Esophagus squamous epithelium (tissue), 5 donors: ENCODE results near the gene PILRA. TPM values are rescaled to one million over a fixed set of nuclear protein-coding genes. Genes with fewer than 3 reads are reported as not detected.
"Not testable (repeated sequence)": the region's sequence is repeated elsewhere in the genome, so short reads cannot be mapped to it uniquely, and the experiment has no call there.

Experiments used
- DNase-seq: peaks from one replicate; lab custom pipeline; 2025; lab: John Stamatoyannopoulos, UW
- H3K27ac ChIP-seq, 4 donors: fragments of 200-600 bp; sonication (generic); one replicate each; pipeline ENCODE4 v1.5.1; 2016 to 2019; ENCODE audit warnings: mild to moderate bottlenecking in 1 of 4
- H3K27me3 ChIP-seq, 4 donors: fragments of 200-600 bp; sonication (generic); 1 replicate in 3 of 4; 2 replicates in 1 of 4; pipeline versions ENCODE4 v1.5.1 to v1.6.0; 2017 to 2021; ENCODE audit warnings: antibody characterized with exemption in 1 of 4
- H3K36me3 ChIP-seq, 3 donors: fragments of 200-600 bp; sonication (generic); one replicate each; pipeline ENCODE4 v1.5.1; 2016 to 2019
- H3K4me1 ChIP-seq, 3 donors: fragments of 200-600 bp; sonication (generic); one replicate each; pipeline ENCODE4 v1.5.1; 2017 to 2019
- H3K4me3 ChIP-seq, 4 donors: fragments of 200-600 bp; sonication (generic); 1 replicate in 3 of 4; 2 replicates in 1 of 4; pipeline ENCODE4 v1.5.1; 2016 to 2019; ENCODE audit warnings: mild to moderate bottlenecking in 2 of 4, moderate library complexity in 1 of 4
- H3K9me3 ChIP-seq, 3 donors: fragments of 200-600 bp; sonication (generic); one replicate each; pipeline ENCODE4 v1.5.1; 2016 to 2019
- CTCF ChIP-seq, 6 experiments: fragments of 450-650 bp in 4 of 6; fragments of 200-600 bp in 2 of 6; sonication (generic) in 2 of 6; IDR thresholded peaks; one replicate each; pipeline ENCODE4 v1.5.1; 2016 to 2019; ENCODE audit warnings: antibody characterized with exemption in 6 of 6, mild to moderate bottlenecking in 4 of 6, moderate library complexity in 4 of 6
- POLR2A ChIP-seq, 4 donors: fragments of 450-650 bp; IDR thresholded peaks; one replicate each; pipeline ENCODE4 v1.6.1; 2017; ENCODE audit warnings: antibody characterized with exemption in 4 of 4, mild to moderate bottlenecking in 4 of 4, moderate library complexity in 3 of 4
- WGBS, 2 donors: methylation state at CpG; one replicate each; pipeline ENCODE4 v1.1.5; 2018; 5-methylcytosine and 5-hydroxymethylcytosine counted together
- intact Hi-C: fragments of 100-400 bp; cut with DNase I; formaldehyde crosslinking; loops from one replicate; pipeline ENCODE4 v1.15.0; 2022
- total RNA-seq, 4 donors: library from RNA; depleted of rRNA; stranded (reverse); fragments of >200 nt; gene quantifications; one replicate each; pipeline ENCODE4 v1.1.0, GENCODE V29; 2016
- donor health status: DM: yes; HTN: yes; CAD: no.

PILRA gene
- total RNA-seq, 4 donors from 2014 or later: 0.61 to 5.0 (median 1.1) TPM

- WGBS, 2 donors: 68 to 83% methylated on average over 4 to 5 of the region's 5 CpGs
- Histone ChIP-seq H3K4me1 (peaks cover 0 to 15% (median 0%) of the 10 kb centered on the region in 3 donors), H3K9me3 (no peaks in the 10 kb centered on the region), H3K4me3 (no peak overlapping the region), H3K27ac (no peak overlapping the region), H3K36me3 (no peaks in the 10 kb centered on the region), H3K27me3 (no peaks in the 10 kb centered on the region)
- intact Hi-C loops: no loop called here
- TF ChIP-seq CTCF (IDR thresholded peaks at IDR 0.05) (no peak), POLR2A (IDR thresholded peaks at IDR 0.05) (no peak)
- DNase-seq: no peak
Measured at GRCh38 chr7:100374601-100375000, 1.3 kb downstream of the PILRA start.

- no peaks in the 10 kb centered on the region for H3K36me3 ChIP-seq
- no peak overlapping the region for H3K4me3 ChIP-seq
- no peaks in the 10 kb centered on the region for H3K27me3 ChIP-seq
- intact Hi-C loops: no loop called here
- H3K4me1 ChIP-seq: peaks cover 0 to 15% (median 0%) of the 10 kb centered on the region in 3 donors
- no peak overlapping the region for H3K27ac ChIP-seq
- WGBS, 2 donors: 80 to 95% methylated on average over 3 of the region's 3 CpGs
- TF ChIP-seq POLR2A (IDR thresholded peaks at IDR 0.05) (no peak), CTCF (IDR thresholded peaks at IDR 0.05) (no peak)
- DNase-seq: no peak
- no peaks in the 10 kb centered on the region for H3K9me3 ChIP-seq
Measured at GRCh38 chr7:100376066-100376465, 2.8 kb downstream of the PILRA start.

- no peak overlapping the region for H3K27ac ChIP-seq
- WGBS, 2 donors: 89 to 91% methylated on average over 4 of the region's 4 CpGs
- no peak for TF ChIP-seq CTCF (IDR thresholded peaks at IDR 0.05)
- H3K27me3 ChIP-seq: no peaks in the 10 kb centered on the region
- H3K4me1 ChIP-seq: peaks cover 0 to under 1% (median 0%) of the 10 kb centered on the region in 3 donors
- no peak for DNase-seq
- H3K9me3 ChIP-seq: no peaks in the 10 kb centered on the region
- no peaks in the 10 kb centered on the region for H3K36me3 ChIP-seq
- H3K4me3 ChIP-seq: no peak overlapping the region
- intact Hi-C loops: no loop called here
Measured at GRCh38 chr7:100378114-100378755, 4.9 kb downstream of the PILRA start.

- intact Hi-C loops: no loop called here
- H3K4me1 ChIP-seq: no peaks in the 10 kb centered on the region
- WGBS, 2 donors: 73 to 78% methylated on average over 4 of the region's 4 CpGs
Measured at GRCh38 chr7:100380196-100380595, 6.9 kb downstream of the PILRA start.

GRCh38 chr7:100381531-100382233 lies 8.4 kb downstream of the PILRA start:
- H3K4me1 ChIP-seq, DNase-seq, H3K4me3 ChIP-seq, H3K27ac ChIP-seq, intact Hi-C loops, H3K27me3 ChIP-seq, H3K36me3 ChIP-seq, H3K9me3 ChIP-seq: not testable (repeated sequence)
- 72 to 76% methylated on average over 8 to 10 of the region's 49 CpGs for WGBS, 2 donors

More at GRCh38 chr7:100380196-100380595, 6.9 kb downstream of the PILRA start:
- Histone ChIP-seq H3K36me3 (no peaks in the 10 kb centered on the region), H3K27ac (peak overlapping the region in 3 of 4 donors; percentile 20 to 69 (median 39)), H3K4me3 (no peak overlapping the region), H3K27me3 (no peaks in the 10 kb centered on the region), H3K9me3 (no peaks in the 10 kb centered on the region)
- DNase-seq: no peak
- TF ChIP-seq CTCF (IDR thresholded peaks at IDR 0.05) (no peak), POLR2A (IDR thresholded peaks at IDR 0.05) (no peak)

GRCh38 chr7:100382234-100382853 lies 9.1 kb downstream of the PILRA start:
- H3K27me3 ChIP-seq, H3K4me1 ChIP-seq, H3K27ac ChIP-seq, H3K36me3 ChIP-seq, DNase-seq, H3K9me3 ChIP-seq, intact Hi-C loops, H3K4me3 ChIP-seq: not testable (repeated sequence)
- WGBS, 2 donors: 76 to 79% methylated on average over 6 to 8 of the region's 8 CpGs
